CD4-positive, alpha-beta T cell treated with Interleukin-2 at 100 ng/mL for 4 hours (primary cell): ENCODE data around the gene FAM83G.
A peak's percentile ranks its signal among the peaks of the same experiment; 100 is the strongest.
"Not testable (repeated sequence)": the region's sequence is repeated elsewhere in the genome, so short reads cannot be mapped to it uniquely, and the experiment has no call there.

Experiments
- DNase-seq: peaks from one replicate; pipeline ENCODE4 v3.0.0-alpha.2; 2020; ENCODE audit warnings: low spot score

FAM83G gene

GRCh38 chr17:18951941-18952842 lies 52.4 kb downstream of the FAM83G start, which contains the start of gene SLC5A10:
Gene SLC5A10, plus strand, starts transcription at chr17:18952165. Its CDS starts 41 bp downstream, at chr17:18952206.
- no peak for DNase-seq

- DNase-seq: no peak
These were observed 53.3 kb downstream of the FAM83G start for GRCh38 chr17:18950944-18951905.

GRCh38 chr17:18950346-18950745 lies 54.2 kb downstream of the FAM83G start:
- DNase-seq: no peak

- no peak for DNase-seq
These were observed 55.0 kb downstream of the FAM83G start for GRCh38 chr17:18949566-18949965.

- DNase-seq: no peak
These were observed 56.0 kb downstream of the FAM83G start for GRCh38 chr17:18948476-18949006.

- DNase-seq: no peak
These were observed 56.7 kb downstream of the FAM83G start for GRCh38 chr17:18947866-18948265.

- DNase-seq: no peak
These were observed 58.0 kb downstream of the FAM83G start for GRCh38 chr17:18946536-18946935.

GRCh38 chr17:18944646-18945045 lies 59.9 kb downstream of the FAM83G start:
- no peak for DNase-seq

- no peak for DNase-seq
These were observed 65.9 kb downstream of the FAM83G start for GRCh38 chr17:18938692-18939023.

- DNase-seq: no peak
These were observed 66.4 kb downstream of the FAM83G start for GRCh38 chr17:18937981-18938691.

- no peak for DNase-seq
These were observed 71.2 kb downstream of the FAM83G start for GRCh38 chr17:18933102-18934058.

- DNase-seq: no peak
These were observed 72.1 kb downstream of the FAM83G start for GRCh38 chr17:18932360-18933055.

GRCh38 chr17:18928628-18929125 lies 75.9 kb downstream of the FAM83G start:
- no peak for DNase-seq

GRCh38 chr17:18925187-18925586 lies 79.4 kb downstream of the FAM83G start:
- DNase-seq: peak; percentile 5

- DNase-seq: not testable (repeated sequence)
These were observed 82.0 kb downstream of the FAM83G start for GRCh38 chr17:18922596-18922995.

GRCh38 chr17:18921912-18922451 lies 82.6 kb downstream of the FAM83G start:
- DNase-seq: peak; percentile 13

- no peak for DNase-seq
These were observed 83.1 kb downstream of the FAM83G start for GRCh38 chr17:18921485-18921884.

GRCh38 chr17:18920911-18921441 lies 83.6 kb downstream of the FAM83G start:
- DNase-seq: peak; percentile 18

GRCh38 chr17:18919963-18920362 lies 84.6 kb downstream of the FAM83G start:
- no peak for DNase-seq
